Adrenal gland (tissue), 5 donors: ENCODE measurements around the gene AGAP1.

Experiments
- POLR2A ChIP-seq, 2 donors: fragments of 450-650 bp; IDR thresholded peaks; one replicate each; pipeline ENCODE4 v1.6.1; 2017; ENCODE audit warnings: antibody characterized with exemption in 2 of 2, mild to moderate bottlenecking in 2 of 2, moderate library complexity in 1 of 2
- TF ChIP-seq, protein P1 (sequence below), 6 experiments: fragments of 450-650 bp in 4 of 6; fragments of 200-600 bp in 2 of 6; sonication (generic) in 1 of 6; IDR thresholded peaks; 1 replicate in 5 of 6; 2 replicates in 1 of 6; pipeline versions ENCODE4 v1.5.1 to v1.8.0; 2016 to 2021; ENCODE audit warnings: antibody characterized with exemption in 6 of 6, mild to moderate bottlenecking in 2 of 6, moderate library complexity in 1 of 6
- donor health status: DM: no; HTN: no; CAD: no.

DNA sequence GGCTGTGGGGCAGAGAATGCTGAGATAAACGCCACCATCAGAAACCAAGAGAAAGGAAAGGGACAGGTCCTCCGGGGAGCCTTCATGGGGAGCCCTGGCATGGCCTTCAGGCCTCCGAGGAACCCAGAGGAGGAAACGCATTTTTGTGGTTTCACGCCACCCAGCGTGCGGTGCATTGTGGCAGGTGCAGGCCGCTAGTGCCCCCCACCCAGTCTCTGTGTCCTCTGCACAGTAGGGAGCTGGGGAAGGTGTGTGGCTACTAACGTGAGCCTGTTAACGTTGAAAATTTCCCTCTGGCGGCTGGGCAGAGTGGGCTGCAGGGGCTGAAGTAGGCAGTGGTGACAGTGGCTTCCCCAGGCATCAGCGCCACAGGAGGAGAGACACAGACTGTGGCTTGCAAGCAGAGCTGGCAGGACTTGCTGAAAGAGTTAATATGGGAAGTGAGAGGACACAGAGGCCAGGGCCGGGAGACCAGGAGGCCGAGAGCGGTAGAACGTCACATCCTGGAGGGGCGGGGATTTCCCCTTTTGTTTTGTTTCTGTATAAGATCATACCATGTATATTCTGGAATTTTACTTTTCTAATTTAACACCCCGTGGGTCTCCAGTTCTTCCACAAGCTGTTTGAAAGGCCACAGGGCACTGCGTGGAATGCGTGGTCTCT is 507.5 kb downstream of the AGAP1 start:
- TF ChIP-seq, protein P1, sequence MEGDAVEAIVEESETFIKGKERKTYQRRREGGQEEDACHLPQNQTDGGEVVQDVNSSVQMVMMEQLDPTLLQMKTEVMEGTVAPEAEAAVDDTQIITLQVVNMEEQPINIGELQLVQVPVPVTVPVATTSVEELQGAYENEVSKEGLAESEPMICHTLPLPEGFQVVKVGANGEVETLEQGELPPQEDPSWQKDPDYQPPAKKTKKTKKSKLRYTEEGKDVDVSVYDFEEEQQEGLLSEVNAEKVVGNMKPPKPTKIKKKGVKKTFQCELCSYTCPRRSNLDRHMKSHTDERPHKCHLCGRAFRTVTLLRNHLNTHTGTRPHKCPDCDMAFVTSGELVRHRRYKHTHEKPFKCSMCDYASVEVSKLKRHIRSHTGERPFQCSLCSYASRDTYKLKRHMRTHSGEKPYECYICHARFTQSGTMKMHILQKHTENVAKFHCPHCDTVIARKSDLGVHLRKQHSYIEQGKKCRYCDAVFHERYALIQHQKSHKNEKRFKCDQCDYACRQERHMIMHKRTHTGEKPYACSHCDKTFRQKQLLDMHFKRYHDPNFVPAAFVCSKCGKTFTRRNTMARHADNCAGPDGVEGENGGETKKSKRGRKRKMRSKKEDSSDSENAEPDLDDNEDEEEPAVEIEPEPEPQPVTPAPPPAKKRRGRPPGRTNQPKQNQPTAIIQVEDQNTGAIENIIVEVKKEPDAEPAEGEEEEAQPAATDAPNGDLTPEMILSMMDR (IDR thresholded peaks at IDR 0.05): no peak
- no peak for TF ChIP-seq POLR2A (IDR thresholded peaks at IDR 0.05)
